Transverse colon (tissue), 4 donors: ENCODE data around the gene NTN3. TPM values are rescaled to one million over a fixed set of nuclear protein-coding genes. Genes with fewer than 3 reads are reported as not detected.

Source experiments
- DNase-seq: peaks from one replicate; pipeline ENCODE4 v3.0.0-alpha.2; 2019
- H3K27ac ChIP-seq, 4 donors: fragments of 200-600 bp; sonication (generic); 2 replicates each; pipeline ENCODE4 v1.5.1; 2016 to 2018; ENCODE audit warnings: inconsistent platforms in 4 of 4
- H3K27me3 ChIP-seq: fragments of 200-600 bp; sonication (generic); 2 replicates; pipeline ENCODE4 v1.5.1; 2017; ENCODE audit warnings: inconsistent platforms
- H3K36me3 ChIP-seq, 4 donors: fragments of 200-600 bp; sonication (generic); 2 replicates each; pipeline ENCODE4 v1.5.1; 2017 to 2019; ENCODE audit warnings: inconsistent platforms in 4 of 4
- H3K4me1 ChIP-seq, 4 donors: fragments of 200-600 bp; sonication (generic); 2 replicates each; pipeline ENCODE4 v1.5.1; 2017 to 2020; ENCODE audit warnings: inconsistent platforms in 4 of 4
- H3K4me3 ChIP-seq, 4 donors: fragments of 200-600 bp; sonication (generic); 1 replicate in 1 of 4; 2 replicates in 3 of 4; pipeline versions ENCODE4 v1.5.1 to v1.6.1; 2017 to 2019; ENCODE audit warnings: inconsistent platforms in 4 of 4
- H3K9me3 ChIP-seq, 2 donors: fragments of 200-600 bp; sonication (generic); 2 replicates each; pipeline ENCODE4 v1.5.1; 2017 to 2019; ENCODE audit warnings: inconsistent platforms in 2 of 2
- CTCF ChIP-seq, 5 experiments: fragments of 200-600 bp in 3 of 5; fragments of 450-650 bp in 2 of 5; sonication (generic) in 3 of 5; IDR thresholded peaks; 1 replicate in 2 of 5; 2 replicates in 3 of 5; pipeline ENCODE4 v1.5.1; 2016 to 2017; ENCODE audit warnings: antibody characterized with exemption in 5 of 5, inconsistent platforms in 3 of 5, mild to moderate bottlenecking in 2 of 5, moderate library complexity in 1 of 5
- EP300 ChIP-seq: sonication (generic); formaldehyde crosslinking; IDR thresholded peaks from one replicate; pipeline ENCODE4 v1.6.1; 2017; ENCODE audit warnings: antibody characterized with exemption, low read depth
- POLR2A ChIP-seq: fragments of 450-650 bp; IDR thresholded peaks from one replicate; pipeline ENCODE4 v1.6.1; 2016; ENCODE audit warnings: antibody characterized with exemption, mild to moderate bottlenecking, moderate library complexity
- POLR2AphosphoS5 ChIP-seq, 3 donors: sonication (generic); formaldehyde crosslinking; IDR thresholded peaks; one replicate each; pipeline ENCODE4 v1.6.1; 2016; ENCODE audit warnings: antibody characterized with exemption in 3 of 3
- WGBS, 2 donors: methylation state at CpG; one replicate each; pipeline ENCODE4 v1.1.5; 2018; ENCODE audit warnings: low coverage in 1 of 2; 5-methylcytosine and 5-hydroxymethylcytosine counted together
- in situ Hi-C, 4 donors: fragments of 200-750 bp; cut with MboI; loops; one replicate each; pipeline versions ENCODE4 v1.15.0 to v1.15.1; 2017; ENCODE audit warnings: low sequenced_read_pairs in 3 of 4, low pct_ligation_motif_present in 1 of 4, low pct_unique_long_range_greater_than_20kb in 1 of 4
- intact Hi-C: fragments of 100-400 bp; cut with DNase I; formaldehyde crosslinking; loops from one replicate; pipeline ENCODE4 v1.15.1; 2023; ENCODE audit warnings: low total_unique reads
- total RNA-seq, 4 donors: library from RNA; depleted of rRNA; stranded (reverse); fragments of >200 nt; gene quantifications; one replicate each; pipeline ENCODE4 v1.1.0, GENCODE V29; 2016

Gene NTN3
- total RNA-seq, 4 donors from 2014 or later, result not detected

- Histone ChIP-seq H3K4me3 (no peak overlapping the region), H3K27ac (no peak overlapping the region), H3K36me3 (no peaks in the 10 kb centered on the region), H3K27me3 (peaks cover 66% of the 10 kb centered on the region), H3K4me1 (peaks cover 9 to 50% (median 43%) of the 10 kb centered on the region in 4 donors), H3K9me3 (no peaks in the 10 kb centered on the region)
- in situ Hi-C loops (no loop called here), intact Hi-C loops (no loop called here)
- no peak for TF ChIP-seq CTCF (IDR thresholded peaks at IDR 0.05)
- TF ChIP-seq POLR2AphosphoS5 (IDR thresholded peaks at IDR 0.05), result no peak
- TF ChIP-seq POLR2A, result no peak
- TF ChIP-seq EP300, result no peak
- WGBS, 2 donors, result 40 to 46% methylated on average over 1 to 16 of the region's 16 CpGs
- no peak for DNase-seq
These were observed 1.5 kb upstream of the NTN3 start for GRCh38 chr16:2469399-2470233.

- Histone ChIP-seq H3K4me3 (no peak overlapping the region), H3K27ac (no peak overlapping the region), H3K36me3 (no peaks in the 10 kb centered on the region), H3K27me3 (peaks cover 66% of the 10 kb centered on the region), H3K9me3 (no peaks in the 10 kb centered on the region), H3K4me1 (peaks cover 9 to 52% (median 43%) of the 10 kb centered on the region in 4 donors)
- DNase-seq, result no peak
- 78% methylated on average over 7 of the region's 7 CpGs; no CpG with 5 or more reads in 1 of the 2 donors for WGBS, 2 donors
- TF ChIP-seq POLR2AphosphoS5 (IDR thresholded peaks at IDR 0.05), result no peak
- TF ChIP-seq CTCF (IDR thresholded peaks at IDR 0.05), result no peak
- TF ChIP-seq EP300, result no peak
- intact Hi-C loops (no loop called here), in situ Hi-C loops (no loop called here)
These were observed 879 bp upstream of the NTN3 start for GRCh38 chr16:2470234-2470601.

- Histone ChIP-seq H3K4me1 (peaks cover 11 to 55% (median 46%) of the 10 kb centered on the region in 4 donors), H3K27ac (no peak overlapping the region)
- in situ Hi-C loops, result no loop called here
These were observed 488 bp upstream of the NTN3 start for GRCh38 chr16:2470603-2471015.

More at GRCh38 chr16:2470603-2471015, 488 bp upstream of the NTN3 start:
- intact Hi-C loops, result no loop called here
- Histone ChIP-seq H3K36me3 (no peaks in the 10 kb centered on the region), H3K4me3 (no peak overlapping the region), H3K27me3 (peaks cover 66% of the 10 kb centered on the region), H3K9me3 (no peaks in the 10 kb centered on the region)
- TF ChIP-seq CTCF (IDR thresholded peaks at IDR 0.05), result no peak
- TF ChIP-seq EP300, result no peak
- no peak for TF ChIP-seq POLR2A
- no peak for TF ChIP-seq POLR2AphosphoS5 (IDR thresholded peaks at IDR 0.05)
- no peak for DNase-seq
- WGBS, 2 donors, result 23% methylated on average over 9 of the region's 9 CpGs; no CpG with 5 or more reads in 1 of the 2 donors
